GM19035 (cell line): ENCODE results near the gene BPIFB2.
"Not testable (repeated sequence)": the region's sequence is repeated elsewhere in the genome, so short reads cannot be mapped to it uniquely, and the experiment has no call there.

Source experiments
- ATAC-seq: cut with Tn5 transposase; IDR thresholded peaks from one replicate; pipeline ENCODE4 v1.9.1; 2021; ENCODE audit not compliant: unreplicated experiment

BPIFB2 gene

GRCh38 chr20:33007376-33008335 is at the start of gene BPIFB2:
Gene BPIFB2, plus strand, starts transcription at chr20:33007704. Its CDS starts 871 bp downstream, at chr20:33008575.
- no peak for ATAC-seq

- ATAC-seq = no peak
Observed at GRCh38 chr20:32958574-32958973, 48.9 kb upstream of the BPIFB2 start.

- no peak for ATAC-seq
Observed at GRCh38 chr20:32959351-32960221, 47.9 kb upstream of the BPIFB2 start.

GRCh38 chr20:32960222-32960518 is 47.3 kb upstream of the BPIFB2 start:
- no peak for ATAC-seq

- ATAC-seq = no peak
Observed at GRCh38 chr20:32960849-32961731, 46.4 kb upstream of the BPIFB2 start.

GRCh38 chr20:32962053-32962452 is 45.5 kb upstream of the BPIFB2 start:
- ATAC-seq = no peak

GRCh38 chr20:32962646-32963045 is 44.9 kb upstream of the BPIFB2 start:
- ATAC-seq = not testable (repeated sequence)

GRCh38 chr20:32963176-32963575 is 44.3 kb upstream of the BPIFB2 start:
- no peak for ATAC-seq

GRCh38 chr20:32964575-32964974 is 42.9 kb upstream of the BPIFB2 start:
- no peak for ATAC-seq

- no peak for ATAC-seq
Observed at GRCh38 chr20:32965115-32965514, 42.4 kb upstream of the BPIFB2 start.

GRCh38 chr20:32965581-32966373 is 41.7 kb upstream of the BPIFB2 start:
- no peak for ATAC-seq

- no peak for ATAC-seq
Observed at GRCh38 chr20:32966382-32966781, 41.1 kb upstream of the BPIFB2 start.

GRCh38 chr20:32966881-32967781 is 40.4 kb upstream of the BPIFB2 start:
- ATAC-seq = no peak

GRCh38 chr20:32967961-32968457 is 39.5 kb upstream of the BPIFB2 start:
- ATAC-seq = no peak

- no peak for ATAC-seq
Observed at GRCh38 chr20:32968478-32969241, 38.8 kb upstream of the BPIFB2 start.

- ATAC-seq = no peak
Observed at GRCh38 chr20:32969356-32970114, 38.0 kb upstream of the BPIFB2 start.
